GM13977 (cell line): ENCODE measurements around the gene MBLAC1.
A peak's percentile ranks its signal among the peaks of the same experiment; 100 is the strongest.

Experiments used
- DNase-seq: peaks from one replicate; pipeline ENCODE4 v3.0.0; 2012; ENCODE audit warnings: low spot score
- in situ Hi-C: fragments of 300-500 bp; cut with MboI; formaldehyde crosslinking; loops from one replicate; pipeline ENCODE4 v1.12.0; 2022; ENCODE audit warnings: low sequenced_read_pairs, low pct_unique_long_range_greater_than_20kb, mixed read lengths, inconsistent platforms; ENCODE audit not compliant: unreplicated experiment
- TF ChIP-seq, protein P1 (sequence below): IDR thresholded peaks from 2 replicates; pipeline ENCODE4 v1.5.1; 2012; ENCODE audit warnings: mild to moderate bottlenecking, control low read depth; ENCODE audit not compliant: insufficient read depth; ENCODE audit errors: extremely low read depth, missing control alignments

MBLAC1 gene

DNA sequence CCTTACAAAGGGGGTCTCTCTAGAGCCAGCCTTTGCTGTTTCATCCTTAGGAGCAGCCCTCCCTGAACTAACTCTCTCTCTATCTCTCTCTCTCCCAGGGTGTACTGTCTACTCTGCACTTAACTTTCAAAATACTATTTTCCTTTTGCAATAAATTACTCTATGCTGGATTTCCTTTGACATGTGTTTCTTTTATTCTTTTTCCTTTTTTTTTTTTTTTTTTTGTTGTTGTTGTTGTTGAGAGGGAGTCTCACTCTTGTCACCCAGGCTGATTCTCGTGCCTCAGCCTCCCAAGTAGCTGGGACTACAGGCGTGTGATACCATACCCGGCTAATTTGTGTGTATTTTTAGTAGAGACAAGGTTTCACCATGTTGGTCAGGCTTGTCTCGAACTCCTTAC, 43.8 kb upstream of the MBLAC1 start:
- TF ChIP-seq, protein P1, sequence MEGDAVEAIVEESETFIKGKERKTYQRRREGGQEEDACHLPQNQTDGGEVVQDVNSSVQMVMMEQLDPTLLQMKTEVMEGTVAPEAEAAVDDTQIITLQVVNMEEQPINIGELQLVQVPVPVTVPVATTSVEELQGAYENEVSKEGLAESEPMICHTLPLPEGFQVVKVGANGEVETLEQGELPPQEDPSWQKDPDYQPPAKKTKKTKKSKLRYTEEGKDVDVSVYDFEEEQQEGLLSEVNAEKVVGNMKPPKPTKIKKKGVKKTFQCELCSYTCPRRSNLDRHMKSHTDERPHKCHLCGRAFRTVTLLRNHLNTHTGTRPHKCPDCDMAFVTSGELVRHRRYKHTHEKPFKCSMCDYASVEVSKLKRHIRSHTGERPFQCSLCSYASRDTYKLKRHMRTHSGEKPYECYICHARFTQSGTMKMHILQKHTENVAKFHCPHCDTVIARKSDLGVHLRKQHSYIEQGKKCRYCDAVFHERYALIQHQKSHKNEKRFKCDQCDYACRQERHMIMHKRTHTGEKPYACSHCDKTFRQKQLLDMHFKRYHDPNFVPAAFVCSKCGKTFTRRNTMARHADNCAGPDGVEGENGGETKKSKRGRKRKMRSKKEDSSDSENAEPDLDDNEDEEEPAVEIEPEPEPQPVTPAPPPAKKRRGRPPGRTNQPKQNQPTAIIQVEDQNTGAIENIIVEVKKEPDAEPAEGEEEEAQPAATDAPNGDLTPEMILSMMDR: no peak
- no peak for DNase-seq
- in situ Hi-C loops: no loop called here

DNA sequence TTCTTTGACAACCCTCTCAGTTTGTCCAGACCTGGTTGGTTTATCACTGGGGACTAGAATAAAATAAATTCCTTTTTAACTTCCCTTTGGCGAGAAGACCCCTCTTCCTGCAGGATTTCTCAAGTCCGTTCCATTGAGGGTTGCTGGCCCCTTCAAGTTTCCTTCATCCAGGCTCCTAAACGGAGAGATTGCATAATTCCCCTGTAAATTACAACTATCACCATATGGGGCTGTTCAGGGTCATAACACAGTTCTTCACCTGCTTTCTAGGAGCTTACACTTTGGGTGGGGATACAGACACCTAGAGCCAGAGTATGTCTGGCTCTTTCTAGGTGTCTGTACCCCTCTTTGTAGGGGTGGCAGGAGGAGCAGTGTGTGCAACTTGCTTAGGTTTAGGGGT, 41.3 kb upstream of the MBLAC1 start:
- TF ChIP-seq, protein P1: no peak
- DNase-seq: no peak
- in situ Hi-C loops: no loop called here

DNA sequence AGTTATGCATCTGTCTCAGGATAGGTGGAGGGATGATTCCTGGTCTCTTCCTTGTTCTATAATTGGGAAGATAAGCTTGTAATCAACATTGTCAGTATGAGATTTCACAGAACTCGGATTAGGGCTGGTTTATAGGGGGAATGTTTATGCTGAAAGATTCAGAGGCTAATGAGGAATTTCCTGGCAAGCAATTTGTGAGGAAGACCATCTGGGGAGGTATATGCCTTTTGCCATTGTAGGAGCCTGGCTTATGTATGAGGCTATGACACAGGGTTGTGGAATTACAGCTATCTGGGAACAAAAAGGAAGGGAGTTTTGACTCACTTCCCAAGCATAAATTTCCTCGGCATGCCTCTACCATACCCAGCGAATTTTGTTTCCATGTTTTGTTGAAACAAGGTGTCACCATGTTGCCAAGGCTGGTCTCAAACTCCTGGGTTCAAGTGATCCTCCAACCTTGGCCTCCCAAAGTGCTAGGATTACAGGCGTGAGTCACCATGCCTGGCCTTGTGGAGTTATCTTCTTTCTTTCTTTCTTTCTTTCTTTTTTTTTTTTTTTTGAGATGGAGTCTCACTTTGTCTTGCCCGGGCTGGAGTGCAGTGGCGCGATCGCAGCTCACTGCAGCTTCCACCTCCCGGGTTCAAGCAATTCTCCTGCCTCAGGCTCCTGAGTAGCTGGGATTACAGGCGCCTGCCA, 39.6 kb upstream of the MBLAC1 start:
- in situ Hi-C loops: no loop called here
- no peak for DNase-seq
- TF ChIP-seq, protein P1: no peak

DNA sequence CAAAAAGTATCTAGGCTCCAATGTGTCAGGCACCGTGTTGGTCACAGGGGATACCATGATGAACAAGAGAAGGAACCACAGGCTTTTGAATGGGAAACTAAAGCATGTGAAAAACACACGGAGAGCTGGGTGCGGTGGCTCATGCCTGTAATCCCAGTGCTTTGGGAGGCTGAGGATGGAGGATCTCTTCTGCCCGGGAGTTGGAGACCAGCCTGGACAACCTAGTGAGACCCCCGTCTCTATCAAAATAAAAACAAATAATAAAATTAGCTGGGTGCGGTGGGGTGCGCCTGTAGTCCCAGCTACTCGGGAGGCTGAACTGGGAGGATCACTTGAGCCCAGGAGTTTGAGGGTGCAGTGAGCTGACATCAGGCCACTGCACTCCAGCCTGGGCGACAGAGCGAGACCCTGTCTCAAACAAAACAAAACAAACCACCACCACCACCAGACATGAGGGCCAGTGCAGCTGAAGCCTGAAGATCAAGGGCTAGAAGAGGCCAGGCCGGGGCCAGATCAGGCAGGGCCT, 38.6 kb upstream of the MBLAC1 start:
- DNase-seq: no peak
- in situ Hi-C loops: no loop called here
- TF ChIP-seq, protein P1: no peak

DNA sequence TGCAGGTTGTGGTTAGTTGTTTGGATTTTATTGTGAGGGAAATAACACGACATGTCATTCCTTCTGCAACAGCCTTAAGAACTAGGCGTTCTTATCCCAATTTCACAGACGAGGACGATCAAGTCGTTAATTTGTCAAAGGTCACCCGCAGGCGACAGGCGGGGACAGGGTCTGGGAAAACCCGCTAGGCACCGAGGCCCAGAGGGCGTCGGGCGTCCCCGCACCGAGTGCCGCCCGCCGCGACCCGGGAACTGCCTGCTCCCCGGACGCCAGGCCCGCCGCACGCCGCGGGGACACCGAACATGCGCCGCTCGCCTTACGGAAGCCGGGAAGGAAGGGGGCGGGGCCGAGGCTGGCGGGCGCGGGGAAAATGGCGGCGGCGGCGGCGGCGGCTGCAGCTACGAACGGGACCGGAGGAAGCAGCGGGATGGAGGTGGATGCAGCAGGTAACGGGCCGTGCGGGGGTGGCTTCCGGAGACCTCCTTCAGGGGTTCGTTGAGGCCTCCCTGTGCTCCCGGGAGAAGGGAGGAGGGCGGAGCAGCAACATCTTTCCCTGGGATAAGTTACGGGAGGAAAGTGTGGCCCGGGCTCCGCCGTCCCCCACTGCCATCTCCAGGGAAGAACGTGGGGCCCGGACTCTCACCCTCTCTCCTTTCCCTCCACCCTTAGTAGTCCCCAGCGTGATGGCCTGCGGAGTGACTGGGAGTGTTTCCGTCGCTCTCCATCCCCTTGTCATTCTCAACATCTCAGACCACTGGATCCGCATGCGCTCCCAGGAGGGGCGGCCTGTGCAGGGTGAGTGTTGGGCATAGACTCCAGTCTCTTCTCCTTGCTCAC, 37.9 kb upstream of the MBLAC1 start, which contains the start of gene COPS6:
Gene COPS6, plus strand, starts transcription at position 349 of the 837 bp plus-strand sequence. Its CDS starts 22 bp downstream, at position 371.
- DNase-seq: peak; percentile 89
- in situ Hi-C loops: no loop called here
- TF ChIP-seq, protein P1: no peak

DNA sequence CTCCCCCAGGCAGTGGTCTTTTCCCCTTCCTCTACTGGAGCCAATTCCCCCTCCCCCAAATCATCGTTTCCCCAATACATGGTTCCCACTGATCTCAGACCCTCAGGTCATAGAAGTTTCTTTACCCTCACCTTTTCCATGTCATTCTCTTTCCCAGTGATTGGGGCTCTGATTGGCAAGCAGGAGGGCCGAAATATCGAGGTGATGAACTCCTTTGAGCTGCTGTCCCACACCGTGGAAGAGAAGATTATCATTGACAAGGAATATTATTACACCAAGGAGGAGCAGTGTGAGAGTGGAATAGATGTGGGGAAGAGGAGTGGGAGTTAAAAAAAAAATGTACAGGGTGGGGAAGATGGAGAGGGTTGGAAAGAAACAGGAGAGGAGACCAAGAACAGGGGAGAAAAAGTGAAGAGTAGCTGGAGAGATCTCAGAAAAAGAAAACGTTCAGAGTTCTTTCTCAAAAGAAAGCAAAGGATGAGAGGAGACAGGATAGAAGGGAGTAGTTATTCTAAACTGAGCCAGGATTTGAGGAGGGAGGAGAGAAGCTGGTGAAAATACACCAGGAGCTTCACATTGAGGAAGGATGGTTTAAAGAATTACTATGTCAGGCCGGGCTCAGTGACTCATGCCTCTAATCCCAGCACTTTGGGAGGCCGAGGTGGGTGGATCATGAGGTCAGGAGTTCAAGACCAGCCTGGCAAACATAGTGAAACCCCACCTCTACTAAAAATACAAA, 37.1 kb upstream of the MBLAC1 start:
- no peak for DNase-seq
- in situ Hi-C loops: no loop called here
- TF ChIP-seq, protein P1: no peak
